KOPT-K1 (cell line): ENCODE measurements around the gene TMEM184A.

Experiments
- H3K27ac ChIP-seq: fragments of 200-600 bp; sonication (generic); 2 replicates; pipeline ENCODE4 v1.5.1; 2016; ENCODE audit warnings: antibody characterized with exemption, mild to moderate bottlenecking, low read depth, low read length; ENCODE audit not compliant: poor library complexity, severe bottlenecking
- H3K36me3 ChIP-seq: fragments of 200-600 bp; sonication (generic); 2 replicates; pipeline ENCODE4 v1.5.1; 2017; ENCODE audit warnings: antibody characterized with exemption, mild to moderate bottlenecking, low read length, moderate library complexity; ENCODE audit not compliant: insufficient read depth
- H3K9me3 ChIP-seq: fragments of 200-600 bp; sonication (generic); 2 replicates; pipeline ENCODE4 v1.5.1; 2017; ENCODE audit warnings: antibody characterized with exemption, low read length, mild to moderate bottlenecking; ENCODE audit not compliant: insufficient read depth, poor library complexity, severe bottlenecking

TMEM184A gene

GRCh38 chr7:1544178-1544895, 11.7 kb downstream of the TMEM184A start:
- Histone ChIP-seq H3K27ac (no peak overlapping the region), H3K36me3 (peaks cover 69% of the 10 kb centered on the region), H3K9me3 (no peaks in the 10 kb centered on the region)

DNA sequence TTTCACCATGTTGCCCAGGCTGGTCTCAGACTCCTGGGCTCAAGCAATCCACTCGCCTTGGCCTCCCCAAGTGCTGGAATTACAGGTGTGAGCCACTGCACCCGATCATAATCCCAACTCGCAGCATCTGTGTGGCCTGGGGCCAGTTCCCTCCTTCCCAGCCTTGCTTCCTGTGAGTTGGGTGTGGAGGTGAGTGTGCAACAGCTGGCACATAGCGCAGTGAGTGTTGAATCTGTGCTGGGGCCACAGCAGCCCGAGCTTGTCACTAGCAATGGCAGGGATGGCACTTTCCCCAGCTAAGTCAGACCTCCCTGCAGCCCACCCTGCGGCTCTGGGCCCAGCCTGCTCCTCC, 12.2 kb downstream of the TMEM184A start:
- no peak overlapping the region for H3K27ac ChIP-seq
- no peaks in the 10 kb centered on the region for H3K9me3 ChIP-seq
- peaks cover 70% of the 10 kb centered on the region for H3K36me3 ChIP-seq

DNA sequence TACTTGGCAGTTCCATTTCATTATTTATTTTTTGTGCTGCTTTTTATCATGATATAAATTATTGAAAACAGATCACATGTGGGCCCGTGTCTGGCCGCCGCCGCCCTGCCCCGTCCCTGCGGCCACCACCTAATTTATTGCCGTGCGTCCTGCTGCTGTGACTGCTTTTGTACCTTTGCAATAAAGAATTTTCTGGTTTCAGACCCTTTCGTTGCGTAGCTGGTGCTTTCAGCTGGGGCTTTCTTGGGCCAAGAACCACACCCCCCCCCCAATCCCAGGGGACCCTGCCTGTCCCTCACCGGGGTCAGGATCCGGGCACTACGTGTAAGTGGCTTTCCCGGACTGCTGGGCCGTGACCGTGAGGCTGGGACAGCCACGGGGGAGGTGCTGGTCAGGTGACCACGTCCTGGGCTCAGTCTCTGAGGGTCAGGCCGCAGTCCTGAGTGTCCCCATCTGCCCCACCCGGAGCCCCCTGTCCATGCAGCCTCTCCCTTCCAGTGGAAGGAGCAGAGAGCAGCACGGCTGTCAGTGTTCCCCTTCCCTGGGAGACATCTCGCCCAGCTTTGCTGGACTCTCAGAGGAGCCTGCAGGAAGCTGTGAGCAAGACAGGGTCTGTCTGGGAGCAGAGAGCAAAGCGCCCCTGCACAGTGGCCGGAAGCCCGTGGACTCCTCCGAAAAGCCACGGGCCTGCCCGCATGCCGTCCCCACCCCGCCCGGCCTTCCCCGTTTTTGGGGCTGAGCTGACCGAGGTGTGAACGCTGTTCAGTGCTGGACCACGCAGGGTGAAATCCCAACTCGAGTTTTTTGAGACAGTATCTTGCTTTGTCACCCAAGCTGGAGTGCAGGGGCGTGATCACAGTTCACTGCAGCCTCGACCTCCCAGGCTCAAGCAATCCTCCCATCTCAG, 12.9 kb downstream of the TMEM184A start:
- Histone ChIP-seq H3K27ac (no peak overlapping the region), H3K9me3 (no peaks in the 10 kb centered on the region), H3K36me3 (peaks cover 77% of the 10 kb centered on the region)

GRCh38 chr7:1542329-1542728, 13.7 kb downstream of the TMEM184A start:
- Histone ChIP-seq H3K36me3 (peaks cover 85% of the 10 kb centered on the region), H3K27ac (no peak overlapping the region), H3K9me3 (no peaks in the 10 kb centered on the region)

- H3K9me3 ChIP-seq: no peaks in the 10 kb centered on the region
- H3K27ac ChIP-seq: no peak overlapping the region
- H3K36me3 ChIP-seq: peaks cover 92% of the 10 kb centered on the region
Measured at GRCh38 chr7:1541431-1542162, 14.4 kb downstream of the TMEM184A start.

GRCh38 chr7:1540776-1541271, 15.2 kb downstream of the TMEM184A start:
- Histone ChIP-seq H3K36me3 (peaks cover 99% of the 10 kb centered on the region), H3K9me3 (no peaks in the 10 kb centered on the region), H3K27ac (no peak overlapping the region)

DNA sequence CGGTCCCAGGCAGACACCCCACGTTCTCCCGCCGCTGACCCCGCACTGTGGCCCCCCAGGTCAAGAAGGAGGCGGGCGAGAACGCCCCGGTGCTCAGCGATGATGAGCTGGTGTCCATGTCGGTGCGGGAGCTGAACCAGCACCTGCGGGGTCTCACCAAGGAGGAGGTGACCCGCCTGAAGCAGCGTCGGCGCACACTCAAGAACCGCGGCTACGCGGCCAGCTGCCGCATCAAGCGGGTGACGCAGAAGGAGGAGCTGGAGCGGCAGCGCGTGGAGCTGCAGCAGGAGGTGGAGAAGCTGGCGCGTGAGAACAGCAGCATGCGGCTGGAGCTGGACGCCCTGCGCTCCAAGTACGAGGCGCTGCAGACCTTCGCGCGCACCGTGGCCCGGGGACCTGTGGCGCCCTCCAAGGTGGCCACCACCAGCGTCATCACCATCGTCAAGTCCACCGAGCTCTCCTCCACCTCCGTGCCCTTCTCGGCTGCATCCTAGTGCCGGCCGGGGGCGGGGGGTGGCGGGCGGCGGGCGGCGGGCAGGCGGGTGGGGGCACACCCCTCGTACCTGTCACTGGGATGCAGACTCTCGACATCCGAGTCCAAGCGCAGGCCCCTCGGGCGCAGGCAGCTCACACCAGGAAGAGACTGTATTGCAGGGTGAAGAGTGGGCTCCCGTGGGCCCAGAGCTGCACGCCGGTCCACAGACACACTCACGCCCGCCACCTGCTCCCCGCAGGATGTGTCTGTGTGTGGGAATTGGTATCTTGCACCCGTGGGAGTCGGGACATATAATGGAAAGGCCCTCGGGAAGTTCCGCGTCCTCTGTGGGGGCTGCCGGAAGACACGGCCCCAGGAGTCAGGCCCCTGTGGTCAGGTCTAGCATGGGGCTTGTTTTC, 15.9 kb downstream of the TMEM184A start:
- H3K27ac ChIP-seq: no peak overlapping the region
- H3K36me3 ChIP-seq: peaks cover 99% of the 10 kb centered on the region
- no peaks in the 10 kb centered on the region for H3K9me3 ChIP-seq

DNA sequence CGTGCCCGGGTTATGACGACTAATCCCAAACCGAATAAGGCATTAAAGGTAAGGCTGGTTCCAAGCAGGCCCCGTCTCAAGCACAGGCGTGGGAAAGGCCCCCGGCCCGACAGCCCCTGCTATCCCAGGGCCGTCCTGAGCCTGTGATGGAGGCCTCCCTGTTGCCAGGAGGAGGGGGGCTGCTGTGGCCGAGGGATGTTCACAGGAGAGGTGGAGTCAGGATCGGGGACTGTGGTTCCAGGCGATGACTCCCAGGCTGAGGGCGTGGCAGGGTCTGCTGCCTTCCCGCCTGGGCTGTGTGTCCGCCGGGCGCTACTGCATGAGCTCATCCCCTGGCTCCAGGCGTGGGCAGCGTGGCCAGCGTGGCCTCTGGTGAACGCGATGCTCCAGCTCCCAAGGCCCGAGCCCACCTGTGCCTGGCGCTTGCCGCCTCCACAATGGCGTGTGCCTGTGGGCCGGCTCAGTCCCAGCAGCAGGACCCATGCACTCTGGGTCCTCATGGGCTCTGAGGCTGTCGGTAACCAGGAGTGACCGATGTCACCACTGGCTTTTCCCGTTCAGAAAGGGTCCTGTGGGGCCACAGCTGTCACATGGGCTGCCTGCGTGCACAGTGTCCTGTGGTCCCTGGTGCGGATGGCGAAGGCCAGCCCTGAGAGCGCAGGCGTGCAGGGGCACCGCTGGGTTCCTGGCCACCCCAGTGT, 16.7 kb downstream of the TMEM184A start:
- Histone ChIP-seq H3K27ac (no peak overlapping the region), H3K36me3 (peaks cover 99% of the 10 kb centered on the region), H3K9me3 (no peaks in the 10 kb centered on the region)

- Histone ChIP-seq H3K27ac (no peak overlapping the region), H3K9me3 (no peaks in the 10 kb centered on the region), H3K36me3 (peaks cover 99% of the 10 kb centered on the region)
Measured at GRCh38 chr7:1538544-1539180, 17.3 kb downstream of the TMEM184A start.

DNA sequence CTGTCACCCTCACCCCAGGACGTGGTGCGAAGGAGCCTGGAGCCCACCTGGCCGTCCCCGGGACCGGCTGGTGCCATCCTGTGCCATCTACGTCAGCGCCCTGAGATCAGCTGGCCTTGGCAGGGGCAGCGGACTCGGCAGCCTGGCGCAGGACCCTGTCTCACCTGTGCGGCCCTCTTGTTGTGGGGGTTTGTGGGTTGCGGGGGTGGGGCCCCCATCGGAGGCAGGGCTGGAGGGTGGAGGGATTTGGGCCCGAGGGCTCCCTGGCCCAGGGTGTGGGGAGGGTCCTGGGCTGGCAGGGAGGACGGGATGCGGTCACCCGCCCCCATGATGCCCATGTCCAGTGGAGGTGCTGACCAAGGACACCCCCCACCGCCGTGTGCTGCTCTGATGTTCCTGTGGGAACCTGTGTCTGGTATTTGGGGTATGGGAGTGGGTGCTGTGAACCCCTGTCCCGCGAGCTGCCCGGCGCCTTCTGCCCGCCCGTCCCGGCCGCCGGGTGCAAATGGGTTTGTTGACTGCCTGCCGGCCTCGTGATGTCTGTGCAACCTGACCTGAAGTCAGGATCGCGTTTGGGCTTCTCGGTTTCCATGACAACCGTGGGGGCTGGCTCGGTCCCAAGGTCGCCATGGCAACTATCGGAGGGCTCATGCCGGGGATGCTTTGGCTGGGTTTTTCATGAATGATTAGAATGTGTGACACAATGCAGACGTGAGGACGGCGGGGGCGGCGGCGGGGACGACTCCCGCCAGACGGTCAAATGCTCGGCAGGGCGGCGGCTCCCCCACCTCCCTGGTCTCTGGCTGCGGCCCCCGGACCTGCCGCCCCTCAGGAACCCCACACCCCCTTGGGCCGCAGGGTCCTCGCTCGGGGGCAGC, 18.2 kb downstream of the TMEM184A start:
- H3K27ac ChIP-seq: no peak overlapping the region
- no peaks in the 10 kb centered on the region for H3K9me3 ChIP-seq
- peaks cover 99% of the 10 kb centered on the region for H3K36me3 ChIP-seq

GRCh38 chr7:1536743-1537534, 19.1 kb downstream of the TMEM184A start:
- no peak overlapping the region for H3K27ac ChIP-seq

GRCh38 chr7:1536455-1536742, 19.6 kb downstream of the TMEM184A start:
- H3K27ac ChIP-seq: no peak overlapping the region
- no peaks in the 10 kb centered on the region for H3K9me3 ChIP-seq
- H3K36me3 ChIP-seq: peaks cover 91% of the 10 kb centered on the region

More at GRCh38 chr7:1536743-1537534, 19.1 kb downstream of the TMEM184A start:
- Histone ChIP-seq H3K36me3 (peaks cover 96% of the 10 kb centered on the region), H3K9me3 (no peaks in the 10 kb centered on the region)
